ENCODE data around the gene DGKI. TPM values are rescaled to one million over a fixed set of nuclear protein-coding genes. Genes with fewer than 3 reads are reported as not detected.

Gene DGKI
- total and polyA plus RNA-seq, 9 of the 15 experiments (the other 6 are each of a cell fraction or from before 2014, with no cell fraction given), result 0.11 to 0.54 (median 0.15) TPM; not detected in 5

DNA sequence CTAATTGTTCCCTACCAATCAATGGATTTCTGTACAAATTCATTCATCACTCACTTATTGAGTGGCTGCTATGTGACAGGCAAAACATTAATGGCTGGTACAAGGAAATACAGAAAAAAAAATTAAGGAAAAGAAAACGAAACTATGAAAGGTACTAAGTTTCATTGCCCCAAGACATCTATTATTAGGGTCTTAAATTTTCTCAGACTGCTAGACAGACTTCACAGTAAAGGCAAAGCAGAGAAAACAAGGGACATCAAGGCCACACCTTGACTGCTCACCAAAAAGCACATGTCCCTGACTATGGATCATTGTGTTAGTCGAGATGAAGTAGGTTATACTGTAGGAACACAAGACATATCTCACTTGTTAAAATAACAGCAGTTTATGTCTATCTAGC, 36.5 kb downstream of the DGKI start:
- Histone ChIP-seq H2AFZ (ENCODE audit: low read depth, low read length) (no peak overlapping the region), H3K4me3 (no peak overlapping the region), H3K79me2 (ENCODE audit: control insufficient read depth, insufficient read depth, low read length) (no peaks in the 10 kb centered on the region), H3K9me3 (replicated peaks; ENCODE audit: control insufficient read depth, insufficient read depth, low read depth, low read length) (no peaks in the 10 kb centered on the region), H3K27me3 (ENCODE audit: control insufficient read depth in 2 of 2, insufficient read depth in 2 of 2, low read length in 2 of 2) (peaks cover 5 to 18% of the 10 kb centered on the region in 2 experiments; a peak in 3 of 5 replicates), H3K27ac (ENCODE audit: extremely low read depth, low read depth, low read length) (no peak overlapping the region), H3K4me2 (ENCODE audit: insufficient read depth, low read length) (no peak overlapping the region), H3K36me3 (ENCODE audit: control insufficient read depth, insufficient read depth, low read length) (no peaks in the 10 kb centered on the region), H3K9ac (ENCODE audit: insufficient read depth in 1 of 2, low read depth in 2 of 2, low read length in 2 of 2) (no peak overlapping the region), H3K4me1 (replicated peaks in 1 of 2; ENCODE audit: control insufficient read depth in 2 of 2, insufficient read depth in 2 of 2, low read length in 2 of 2) (no peaks in the 10 kb centered on the region), H3K9me1 (ENCODE audit: control insufficient read depth, insufficient read depth, low read length) (no peaks in the 10 kb centered on the region), H4K20me1 (replicated peaks; ENCODE audit: control insufficient read depth, insufficient read depth, low read length) (no peaks in the 10 kb centered on the region)
- ATAC-seq, result no peak
- no peak for FAIRE-seq
- 0% methylated on average over 2 of the region's 2 CpGs for WGBS (ENCODE audit: insufficient coverage, low coverage, missing lambda C conversion rate)
- no TSS peak for BruUV-seq (replicated peaks)
- CTCF ChIA-PET (ENCODE audit: low intra/inter-chr PET ratio), result no interaction called here
- in situ Hi-C loops (cut with MboI) (no loop called here), intact Hi-C loops (cut with micrococcal nuclease) (loop anchor here (1.0 kb wide), 1 partner anchor 204 kb away; no protein-coding TSS in a partner anchor)
- no peak for DNase-seq (ENCODE audit: extremely low read depth in 1 of 4, low spot score in 3 of 4)
- TF ChIP-seq BHLHE40 (IDR thresholded peaks at IDR 0.05; ENCODE audit: low read length), result no peak
- no peak for TF ChIP-seq USF1 (CRISPR knock-in tag; IDR thresholded peaks at IDR 0.05)
- TF ChIP-seq, protein P1, sequence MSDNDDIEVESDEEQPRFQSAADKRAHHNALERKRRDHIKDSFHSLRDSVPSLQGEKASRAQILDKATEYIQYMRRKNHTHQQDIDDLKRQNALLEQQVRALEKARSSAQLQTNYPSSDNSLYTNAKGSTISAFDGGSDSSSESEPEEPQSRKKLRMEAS (CRISPR knock-in tag; IDR thresholded peaks at IDR 0.05), result no peak
- TF ChIP-seq ZNF717 (CRISPR knock-in tag; IDR thresholded peaks at IDR 0.05), result no peak
- no peak for TF ChIP-seq GTF3C2 (IDR thresholded peaks at IDR 0.05; ENCODE audit: borderline replicate concordance, extremely low read depth, insufficient read length)
- no peak for TF ChIP-seq ZFP36 (IDR thresholded peaks at IDR 0.05; ENCODE audit: low read depth, low read length, partially characterized antibody)
- no peak for TF ChIP-seq JUNB (CRISPR knock-in tag; conservative IDR thresholded peaks at IDR 0.05)
- TF ChIP-seq DNMT1 (IDR thresholded peaks at IDR 0.05), result no peak
- TF ChIP-seq ELK3 (CRISPR knock-in tag; IDR thresholded peaks at IDR 0.05), result no peak
- no peak for TF ChIP-seq ETS2 (tag; IDR thresholded peaks at IDR 0.05; ENCODE audit: borderline replicate concordance, poor library complexity, severe bottlenecking)
- TF ChIP-seq PML (IDR thresholded peaks at IDR 0.05; ENCODE audit: low read length), result no peak
- POLR2A ChIA-PET, result no interaction called here
